ENCODE measurements around the gene IWS1.
A peak's percentile ranks its signal among the peaks of the same experiment; 100 is the strongest.
"Not testable (repeated sequence)": the region's sequence is repeated elsewhere in the genome, so short reads cannot be mapped to it uniquely, and the experiment has no call there.

Gene IWS1

GRCh38 chr2:127526132-127527000, at the start of gene IWS1:
Gene IWS1 (minus strand): TSS chr2:127526489. CDS start chr2:127526208, 281 bp downstream.
- DNase-seq (ENCODE audit: low read depth in 1 of 2, low spot score in 1 of 2): peak; percentile 81 to 88

GRCh38 chr2:127575941-127576432, 49.7 kb upstream of the IWS1 start:
- no peak for DNase-seq (ENCODE audit: low read depth in 1 of 2, low spot score in 1 of 2)

- no peak for DNase-seq (ENCODE audit: low read depth in 1 of 2, low spot score in 1 of 2)
Observed at GRCh38 chr2:127575185-127575765, 49.0 kb upstream of the IWS1 start.

DNA sequence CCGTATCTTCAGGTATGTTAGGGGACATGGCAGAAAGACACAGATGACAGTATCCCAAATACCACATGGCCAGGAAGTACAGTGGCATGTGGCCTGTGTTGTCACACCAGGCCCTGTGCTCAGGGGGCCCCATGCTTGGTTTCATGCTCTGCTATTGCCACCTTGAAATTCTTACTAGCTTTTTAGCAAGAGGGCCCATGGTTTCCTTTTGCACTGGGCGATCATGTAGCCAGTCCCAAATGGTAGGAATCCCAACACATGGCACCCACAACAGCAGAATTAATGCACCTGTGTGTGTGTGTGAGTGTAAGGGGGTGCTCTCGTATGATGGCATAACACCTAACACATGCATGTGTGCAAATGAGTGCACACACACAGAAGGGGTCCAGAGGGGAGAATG, 48.4 kb upstream of the IWS1 start:
- DNase-seq (ENCODE audit: low read depth in 1 of 2, low spot score in 1 of 2): no peak

GRCh38 chr2:127573771-127574170, 47.5 kb upstream of the IWS1 start:
- no peak for DNase-seq (ENCODE audit: low read depth in 1 of 2, low spot score in 1 of 2)

GRCh38 chr2:127573298-127573697, 47.0 kb upstream of the IWS1 start:
- no peak for DNase-seq (ENCODE audit: low read depth in 1 of 2, low spot score in 1 of 2)

GRCh38 chr2:127572841-127573240, 46.6 kb upstream of the IWS1 start:
- DNase-seq (ENCODE audit: low read depth in 1 of 2, low spot score in 1 of 2): no peak

DNA sequence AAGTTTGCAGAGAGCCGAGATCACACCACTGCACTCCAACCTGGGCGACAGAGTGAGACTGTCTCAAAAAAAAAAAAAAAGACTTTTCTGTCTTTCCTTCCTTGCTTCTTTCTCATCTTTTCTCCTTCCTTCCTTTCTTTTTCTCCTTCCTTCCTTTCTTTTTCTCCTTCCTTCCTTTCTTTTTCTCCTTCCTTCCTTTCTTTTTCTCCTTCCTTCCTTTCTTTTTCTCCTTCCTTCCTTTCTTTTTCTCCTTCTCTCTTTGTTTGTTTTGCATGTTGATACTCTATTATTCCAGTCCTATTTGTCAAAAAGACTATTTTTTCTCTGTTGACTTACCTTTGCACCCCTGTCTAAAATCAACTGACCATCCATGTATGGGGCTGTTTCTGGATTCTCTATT, 46.1 kb upstream of the IWS1 start:
- DNase-seq (ENCODE audit: low read depth in 1 of 2, low spot score in 1 of 2): not testable (repeated sequence)

DNA sequence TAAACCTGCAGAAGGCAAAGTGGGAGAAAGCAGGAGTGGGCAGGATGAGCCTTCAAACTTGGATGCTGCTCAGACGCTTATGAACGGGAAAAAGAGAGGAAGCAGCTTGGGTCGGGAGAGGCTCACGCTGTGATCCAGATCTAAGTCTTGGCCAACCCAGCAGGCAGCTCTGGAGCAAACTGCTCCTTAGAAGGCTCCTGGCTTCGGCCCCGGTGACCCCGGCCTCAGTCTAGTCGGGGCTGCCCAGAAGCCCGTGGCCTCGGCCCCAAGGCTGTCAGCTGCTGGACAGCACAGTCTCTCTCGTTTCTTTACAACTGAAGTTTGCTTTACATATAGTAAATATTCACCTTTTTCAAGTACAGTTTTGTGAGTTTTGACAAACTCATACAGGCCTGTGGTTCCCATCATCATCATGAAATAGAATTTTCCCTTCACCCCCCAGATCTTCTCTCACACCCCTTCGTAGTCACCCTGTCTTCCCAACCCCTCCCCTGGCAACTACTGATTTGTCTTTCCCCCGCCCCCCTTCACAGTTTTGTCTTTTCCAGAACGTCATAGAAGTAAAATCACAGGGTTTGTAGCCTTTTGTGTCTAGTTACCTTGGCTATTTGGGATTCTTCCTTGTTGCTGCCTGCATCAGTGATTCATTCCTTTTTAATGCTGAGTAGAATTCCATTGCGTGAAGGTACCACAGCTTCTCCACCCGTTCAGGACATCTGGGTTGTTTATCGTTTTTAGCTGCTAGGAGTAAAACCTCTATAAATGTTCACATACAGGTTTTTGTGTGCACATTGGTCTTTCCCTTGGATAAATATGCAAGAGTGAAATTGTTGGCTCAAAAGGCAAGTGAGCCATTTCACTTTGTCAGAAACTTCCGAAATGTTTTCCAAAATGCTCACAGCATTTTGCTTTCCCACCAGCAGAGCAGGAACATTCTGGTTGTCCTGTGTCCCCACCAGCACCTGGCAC, 44.3 kb upstream of the IWS1 start:
- no peak for DNase-seq (ENCODE audit: low read depth in 1 of 2, low spot score in 1 of 2)

DNA sequence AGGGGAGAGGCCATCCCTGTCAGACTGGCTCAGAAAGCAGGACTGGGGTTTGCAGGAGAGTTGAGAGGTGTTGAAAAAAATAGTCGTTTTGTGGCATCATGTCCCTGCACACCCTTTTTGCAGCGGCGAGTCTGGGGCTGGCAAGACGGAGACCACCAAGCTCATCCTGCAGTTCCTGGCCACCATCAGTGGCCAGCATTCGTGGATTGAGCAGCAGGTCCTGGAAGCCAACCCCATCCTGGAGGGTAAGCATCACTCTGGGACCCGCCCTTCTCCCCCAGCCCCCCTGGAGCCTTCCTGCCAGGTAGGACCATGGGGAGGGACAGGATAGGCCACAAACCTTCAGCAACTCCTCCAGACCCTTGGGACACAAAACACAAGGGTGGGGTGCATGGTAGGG, 43.4 kb upstream of the IWS1 start:
- no peak for DNase-seq (ENCODE audit: low read depth in 1 of 2, low spot score in 1 of 2)

DNA sequence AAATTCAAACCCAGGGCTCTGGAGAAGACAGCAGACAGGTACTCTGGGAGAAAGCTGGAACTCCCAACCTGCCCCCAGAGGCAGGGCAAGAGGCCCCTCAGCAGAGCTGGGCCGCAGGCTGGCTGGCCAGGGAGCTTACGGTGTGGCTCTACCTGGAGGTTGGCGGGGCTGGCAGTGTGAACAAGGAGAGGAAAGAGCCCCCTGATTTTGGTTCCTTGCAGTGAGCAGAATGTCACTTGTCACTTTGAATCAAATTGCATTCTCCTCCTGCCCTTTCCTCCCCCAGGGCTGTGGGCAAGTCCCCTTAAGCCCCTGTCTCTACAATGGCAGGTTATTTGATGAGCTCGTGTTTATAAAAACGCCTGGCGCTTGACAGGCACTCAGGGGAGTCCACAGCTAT, 41.8 kb upstream of the IWS1 start:
- no peak for DNase-seq (ENCODE audit: low read depth in 1 of 2, low spot score in 1 of 2)

GRCh38 chr2:127567351-127567854, 41.1 kb upstream of the IWS1 start:
- DNase-seq (ENCODE audit: low read depth in 1 of 2, low spot score in 1 of 2): no peak

DNA sequence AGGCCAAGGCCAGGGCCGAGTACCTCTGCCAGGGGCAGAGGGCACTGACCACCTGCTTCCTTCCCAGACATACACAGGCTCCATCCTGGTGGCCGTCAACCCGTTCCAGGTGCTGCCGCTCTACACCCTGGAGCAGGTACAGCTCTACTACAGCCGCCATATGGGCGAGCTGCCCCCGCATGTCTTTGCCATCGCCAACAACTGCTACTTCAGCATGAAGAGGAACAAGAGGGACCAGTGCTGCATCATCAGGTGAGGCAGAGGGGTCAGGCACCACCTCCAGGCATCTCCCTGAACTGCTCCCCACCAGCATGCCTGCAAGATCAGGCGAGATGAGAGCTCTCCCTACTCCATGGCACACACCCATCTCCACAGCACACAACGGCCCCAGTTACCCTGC, 40.3 kb upstream of the IWS1 start:
- DNase-seq (ENCODE audit: low read depth in 1 of 2, low spot score in 1 of 2): no peak

- no peak for DNase-seq (ENCODE audit: low read depth in 1 of 2, low spot score in 1 of 2)
Observed at GRCh38 chr2:127566139-127566417, 39.8 kb upstream of the IWS1 start.

DNA sequence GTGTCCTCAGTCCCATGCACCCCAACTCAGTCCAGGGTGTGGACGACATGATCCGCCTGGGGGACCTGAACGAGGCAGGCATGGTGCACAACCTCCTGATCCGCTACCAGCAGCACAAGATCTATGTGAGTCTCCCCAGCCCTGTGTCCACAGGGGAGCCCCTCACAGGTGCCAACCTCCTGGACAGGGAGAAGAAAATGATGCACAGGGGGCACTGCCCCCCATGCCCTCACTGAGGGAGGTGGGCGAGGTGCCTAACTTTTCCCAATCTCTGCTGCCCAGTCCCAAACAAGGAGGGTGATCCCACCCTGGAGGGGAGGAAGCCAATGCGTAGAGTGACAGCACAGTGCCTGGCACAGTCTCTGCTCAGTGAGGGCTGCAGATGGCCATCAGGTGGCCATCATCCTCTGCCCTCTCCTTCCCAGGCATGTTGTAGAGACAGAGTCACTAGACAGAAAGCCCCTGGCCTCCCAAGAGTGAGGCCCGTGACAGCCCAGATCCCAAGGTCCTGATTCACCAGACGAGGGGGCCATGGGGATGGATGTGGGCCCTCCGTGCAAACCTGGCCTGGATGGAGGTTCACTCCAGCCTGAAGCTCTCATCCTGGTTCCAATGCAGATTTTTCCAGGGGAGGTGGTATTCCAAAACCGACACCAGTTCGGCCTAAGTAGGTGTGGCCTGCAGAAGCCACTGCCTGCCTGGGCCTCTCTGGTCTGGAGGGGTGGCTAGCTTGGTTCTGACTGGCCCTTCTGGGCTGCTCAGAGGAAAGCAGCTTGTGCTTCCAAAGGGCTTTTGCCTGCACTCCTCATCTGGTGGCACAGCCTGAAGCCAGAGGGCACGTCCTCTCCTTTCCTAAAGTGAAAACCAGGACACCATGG, 39.2 kb upstream of the IWS1 start:
- no peak for DNase-seq (ENCODE audit: low read depth in 1 of 2, low spot score in 1 of 2)

DNA sequence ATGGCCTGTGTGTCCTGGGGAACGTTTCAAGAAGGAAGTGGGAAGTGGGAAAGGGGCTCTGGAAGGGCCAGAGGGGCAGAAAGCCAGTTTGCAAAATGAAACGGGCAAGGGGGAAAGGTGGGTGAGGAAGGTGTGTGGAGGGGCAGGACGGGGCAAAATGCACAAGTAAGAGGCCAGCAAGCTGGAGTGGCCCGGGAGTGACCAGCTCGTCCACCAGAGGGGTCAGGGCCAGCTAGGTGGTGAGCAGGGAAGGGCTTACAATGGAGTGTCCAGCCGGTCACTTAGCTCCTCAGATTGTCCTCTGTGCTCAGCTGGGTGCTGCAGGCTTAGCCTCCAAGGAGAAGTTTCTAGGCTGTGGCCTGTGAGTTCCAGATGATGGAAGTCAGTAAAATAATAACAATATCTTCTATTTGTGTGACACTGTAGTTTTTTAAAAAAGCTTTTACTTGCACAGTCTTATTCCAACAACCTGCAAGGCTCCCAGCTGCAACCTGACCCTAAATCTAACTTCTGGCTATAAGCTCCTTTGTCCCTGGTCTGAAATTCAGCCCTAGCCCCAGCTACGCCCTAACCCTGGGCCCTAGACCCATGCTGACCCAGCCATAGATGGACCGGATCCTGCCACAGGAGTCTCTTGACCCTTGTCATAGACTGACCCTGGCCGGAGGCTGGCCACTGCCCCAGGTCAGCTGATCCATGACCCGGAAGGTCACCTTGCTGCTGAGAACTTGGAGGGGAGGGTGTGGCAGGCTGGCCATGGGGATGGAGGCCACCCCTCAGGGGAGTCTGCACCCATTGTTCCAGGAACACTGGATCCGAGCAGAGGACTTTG, 38.4 kb upstream of the IWS1 start:
- no peak for DNase-seq (ENCODE audit: low read depth in 1 of 2, low spot score in 1 of 2)

DNA sequence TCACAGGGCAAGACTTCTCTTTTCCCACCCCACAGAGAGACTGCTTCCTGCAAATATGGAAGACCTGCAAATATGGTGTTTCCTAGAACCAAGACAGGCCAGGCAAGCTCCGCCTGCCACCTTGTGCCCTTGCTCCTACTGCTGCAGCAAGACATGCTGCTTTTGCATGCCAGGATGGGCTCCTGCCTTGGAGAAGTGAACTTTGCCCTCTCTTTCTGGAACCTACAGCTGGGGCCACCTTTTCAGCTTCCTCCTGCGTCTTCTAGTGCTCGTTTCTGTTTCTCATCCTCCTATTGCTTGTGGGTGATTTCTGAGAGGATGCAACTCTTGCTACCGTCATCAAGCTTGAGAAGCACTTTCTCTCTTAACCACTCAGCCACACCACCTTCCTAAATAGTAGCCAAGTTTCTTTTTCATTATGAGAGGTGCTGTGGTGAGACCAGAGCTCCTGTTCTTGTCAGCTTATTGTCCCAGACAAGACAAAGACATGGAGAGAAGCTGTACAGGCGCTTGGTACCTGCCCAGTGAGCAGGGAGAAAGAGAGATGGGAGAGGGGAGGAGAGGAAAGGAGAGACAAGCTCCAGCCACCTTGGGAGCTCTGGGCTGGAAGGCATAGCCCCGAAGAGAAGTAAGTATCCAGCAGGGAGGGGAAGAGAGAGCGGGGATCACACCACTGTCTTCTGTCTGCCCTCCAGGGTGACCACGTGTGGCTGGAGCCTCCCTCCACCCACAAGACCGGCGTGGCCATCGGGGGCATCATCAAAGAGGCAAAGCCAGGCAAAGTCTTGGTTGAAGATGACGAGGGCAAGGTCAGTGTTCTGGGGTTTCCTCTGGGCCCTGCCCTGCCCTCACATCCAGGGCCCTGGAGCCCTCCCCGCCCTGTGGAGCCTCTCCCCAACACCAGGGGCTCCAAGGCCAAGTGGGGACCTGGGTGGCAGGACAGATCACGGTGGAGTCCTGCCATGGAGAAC, 37.5 kb upstream of the IWS1 start:
- no peak for DNase-seq (ENCODE audit: low read depth in 1 of 2, low spot score in 1 of 2)

DNA sequence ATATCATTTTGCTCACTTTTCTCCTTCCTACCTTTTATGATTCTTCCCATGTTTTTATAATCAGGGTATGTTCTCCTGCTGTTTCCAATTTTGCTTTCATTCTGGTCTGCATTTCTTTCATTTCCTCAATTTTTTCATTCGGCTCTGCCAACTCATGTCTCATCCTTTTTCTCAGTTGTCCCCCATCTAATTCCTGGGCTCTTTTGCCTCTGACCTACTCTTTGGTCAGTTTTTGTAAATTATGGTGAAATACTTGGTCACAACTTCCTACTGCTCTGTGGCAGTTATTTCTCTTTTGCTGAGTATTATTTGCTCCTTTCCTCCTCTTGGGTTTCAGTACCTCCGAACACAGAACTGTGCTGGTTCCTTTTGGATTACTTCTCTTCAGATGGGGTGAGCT, 36.6 kb upstream of the IWS1 start:
- no peak for DNase-seq (ENCODE audit: low read depth in 1 of 2, low spot score in 1 of 2)

Data from activated T-helper 1 cell treated with anti-CD3 and anti-CD28 coated beads, Interleukin-2, amount 50 U/mL, for 16 hours (primary cell).